BE2C (cell line): ENCODE results near the gene ROCK1.

Experiments
- DNase-seq: peaks from one replicate; pipeline ENCODE4 v3.0.0-alpha.2; 2020
- H3K27me3 ChIP-seq: fragments of 250-450 bp; sonication (Bioruptor Pico); 2 replicates; pipeline ENCODE4 v1.5.1; 2020; ENCODE audit warnings: mild to moderate bottlenecking
- H3K36me3 ChIP-seq: fragments of 250-450 bp; sonication (Bioruptor Pico); 2 replicates; pipeline ENCODE4 v1.5.1; 2020; ENCODE audit warnings: mild to moderate bottlenecking
- H3K4me1 ChIP-seq: fragments of 250-450 bp; sonication (Bioruptor Pico); 2 replicates; pipeline ENCODE4 v1.5.1; 2020
- H3K4me3 ChIP-seq: 2 replicates; pipeline ENCODE4 v1.5.1; 2011; ENCODE audit warnings: low read depth, low read length
- H3K9me3 ChIP-seq: fragments of 250-450 bp; sonication (Bioruptor Pico); 2 replicates; pipeline ENCODE4 v1.5.1; 2020
- CTCF ChIP-seq: IDR thresholded peaks from 2 replicates; pipeline ENCODE4 v1.5.1; 2012; ENCODE audit warnings: mild to moderate bottlenecking, low read depth, low read length

ROCK1 gene

GRCh38 chr18:21052385-21052784 is 59.2 kb downstream of the ROCK1 start:
- H3K9me3 ChIP-seq, result no peaks in the 10 kb centered on the region
- H3K4me1 ChIP-seq, result no peaks in the 10 kb centered on the region
- TF ChIP-seq CTCF, result no peak

GRCh38 chr18:21051620-21052019 is 60.0 kb downstream of the ROCK1 start:
- Histone ChIP-seq H3K9me3 (no peaks in the 10 kb centered on the region), H3K4me1 (no peaks in the 10 kb centered on the region), H3K36me3 (no peaks in the 10 kb centered on the region), H3K27me3 (no peaks in the 10 kb centered on the region), H3K4me3 (no peak overlapping the region)
- no peak for DNase-seq
- no peak for TF ChIP-seq CTCF

More at GRCh38 chr18:21052385-21052784, 59.2 kb downstream of the ROCK1 start:
- Histone ChIP-seq H3K4me3 (no peak overlapping the region), H3K36me3 (no peaks in the 10 kb centered on the region), H3K27me3 (no peaks in the 10 kb centered on the region)
- DNase-seq, result no peak

- H3K4me3 ChIP-seq, result no peak overlapping the region
- no peaks in the 10 kb centered on the region for H3K4me1 ChIP-seq
- H3K9me3 ChIP-seq, result no peaks in the 10 kb centered on the region
- no peaks in the 10 kb centered on the region for H3K36me3 ChIP-seq
- no peak for TF ChIP-seq CTCF
- DNase-seq, result no peak
- no peaks in the 10 kb centered on the region for H3K27me3 ChIP-seq
Measured at GRCh38 chr18:21049306-21049705, 62.3 kb downstream of the ROCK1 start.

- DNase-seq, result no peak
- H3K9me3 ChIP-seq, result no peaks in the 10 kb centered on the region
- no peaks in the 10 kb centered on the region for H3K36me3 ChIP-seq
- H3K27me3 ChIP-seq, result no peaks in the 10 kb centered on the region
- no peaks in the 10 kb centered on the region for H3K4me1 ChIP-seq
- TF ChIP-seq CTCF, result no peak
- no peak overlapping the region for H3K4me3 ChIP-seq
Measured at GRCh38 chr18:21047126-21047525, 64.5 kb downstream of the ROCK1 start.

DNA sequence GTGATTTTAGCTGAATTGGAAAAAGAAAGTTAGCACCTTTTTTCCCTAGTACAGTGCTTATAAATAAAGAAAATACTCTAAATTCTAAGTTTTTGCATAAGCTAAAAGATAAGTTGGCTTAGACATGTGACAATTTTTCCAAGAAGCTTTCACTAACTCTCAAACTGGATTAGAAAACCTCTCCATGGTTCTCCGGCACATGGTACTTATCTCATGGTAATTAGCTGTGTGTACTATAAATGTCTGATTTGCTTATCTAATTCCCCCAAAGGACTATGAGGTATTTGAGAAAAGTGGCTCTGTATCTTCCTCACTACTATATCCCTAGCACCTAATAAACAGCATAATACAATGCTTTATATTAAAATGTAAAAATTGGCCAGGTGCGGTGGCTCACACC is 71.1 kb downstream of the ROCK1 start:
- no peak for TF ChIP-seq CTCF
- H3K27me3 ChIP-seq, result no peaks in the 10 kb centered on the region
- DNase-seq, result no peak
- H3K4me3 ChIP-seq, result no peak overlapping the region
- no peaks in the 10 kb centered on the region for H3K9me3 ChIP-seq
- no peaks in the 10 kb centered on the region for H3K36me3 ChIP-seq
- H3K4me1 ChIP-seq, result no peaks in the 10 kb centered on the region

GRCh38 chr18:21038201-21038600 is 73.4 kb downstream of the ROCK1 start:
- DNase-seq, result no peak
- no peaks in the 10 kb centered on the region for H3K36me3 ChIP-seq
- H3K4me3 ChIP-seq, result no peak overlapping the region
- no peaks in the 10 kb centered on the region for H3K4me1 ChIP-seq
- TF ChIP-seq CTCF, result no peak
- H3K27me3 ChIP-seq, result no peaks in the 10 kb centered on the region
- H3K9me3 ChIP-seq, result no peaks in the 10 kb centered on the region
